ENCODE data around the gene IRF5. TPM values are rescaled to one million over a fixed set of nuclear protein-coding genes. Genes with fewer than 3 reads are reported as not detected.

The IRF5 gene
- total RNA-seq, 1 experiment from 2014 or later: 1.2 TPM

DNA sequence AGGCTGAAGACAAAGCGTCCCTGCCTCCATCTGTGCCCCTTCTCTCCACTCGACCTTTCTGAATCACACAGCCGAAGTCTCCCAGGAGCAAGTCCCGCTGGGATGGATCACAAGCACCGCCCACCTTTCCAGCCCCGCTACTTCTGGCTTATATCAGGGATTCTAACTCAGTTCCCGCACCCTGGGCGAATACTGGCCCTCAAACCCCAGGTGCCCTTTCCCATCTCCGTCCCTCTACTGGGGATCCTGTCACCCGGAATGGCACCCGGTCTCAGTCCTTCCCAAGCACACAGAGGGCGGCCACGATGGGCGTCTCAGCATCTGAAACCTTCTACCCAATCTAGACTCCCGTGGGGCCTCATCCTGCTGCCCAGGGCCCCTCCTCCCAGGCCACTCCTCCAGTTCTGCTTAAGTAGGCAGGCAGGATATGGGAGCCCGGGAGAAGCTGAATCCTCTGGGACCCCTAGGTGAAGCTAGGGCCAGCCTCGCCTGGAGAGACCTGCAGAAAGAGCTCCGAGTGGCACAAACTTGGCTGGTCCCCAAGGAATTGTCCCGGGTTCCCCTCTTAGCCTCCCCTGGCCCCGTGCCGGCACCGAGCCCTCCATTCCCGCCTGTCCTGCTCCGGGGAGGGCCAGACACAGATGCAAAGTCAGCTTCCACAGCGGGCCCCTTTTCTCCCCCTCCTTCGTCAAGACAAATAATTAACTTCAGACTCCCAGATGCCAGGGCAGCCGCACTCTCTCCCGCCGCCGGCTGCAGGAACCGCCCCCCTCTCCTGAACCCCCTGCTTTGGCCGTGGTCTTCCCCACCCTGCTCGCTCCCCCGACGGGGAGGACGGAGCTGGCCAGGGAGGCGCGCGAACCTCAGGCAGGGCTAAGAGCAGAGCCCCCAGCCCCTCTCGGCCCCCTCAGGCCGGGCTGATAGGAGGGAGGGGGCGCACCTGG, 27.8 kb upstream of the IRF5 start:
- peak in 1 of 2 experiments; percentile 30 for DNase-seq
- TF ChIP-seq CTCF (IDR thresholded peaks at IDR 0.05; ENCODE audit: insufficient read depth in 1 of 2, low read depth in 1 of 2, low read length in 1 of 2, severe bottlenecking in 1 of 2, unreplicated experiment in 1 of 2): no peak
- Mint-ChIP-seq H3K4me3 (ENCODE audit: unreplicated experiment) (no peak overlapping the region), H3K27ac (ENCODE audit: unreplicated experiment) (no peak overlapping the region), H3K27me3 (ENCODE audit: insufficient read depth, unreplicated experiment) (no peaks in the 10 kb centered on the region), H3K36me3 (ENCODE audit: insufficient read depth, unreplicated experiment) (no peaks in the 10 kb centered on the region), H3K9me3 (ENCODE audit: unreplicated experiment) (no peaks in the 10 kb centered on the region), H3K4me1 (ENCODE audit: low read depth, unreplicated experiment) (peaks cover 6% of the 10 kb centered on the region)
- H3K36me3 ChIP-seq (ENCODE audit: control insufficient read depth, insufficient read depth, low read length): no peaks in the 10 kb centered on the region
- ChIA-PET POLR2A (no interaction called here), CTCF (interaction anchor here (0.5 kb wide), 1 partner anchor 38 kb away, joined by 3 read pairs; no protein-coding TSS in a partner anchor)
- no peak overlapping the region for H3K4me3 ChIP-seq (ENCODE audit: low read depth, low read length)
- no peaks in the 10 kb centered on the region for H3K4me1 ChIP-seq
- no peaks in the 10 kb centered on the region for H3K9me3 ChIP-seq
- no TSS peak for BruUV-seq (replicated peaks)
- no peaks in the 10 kb centered on the region for H3K27me3 ChIP-seq (replicated peaks; ENCODE audit: control insufficient read depth, insufficient read depth, low read length)
- intact Hi-C loops (cut with micrococcal nuclease; ENCODE audit: unreplicated experiment): no loop called here

DNA sequence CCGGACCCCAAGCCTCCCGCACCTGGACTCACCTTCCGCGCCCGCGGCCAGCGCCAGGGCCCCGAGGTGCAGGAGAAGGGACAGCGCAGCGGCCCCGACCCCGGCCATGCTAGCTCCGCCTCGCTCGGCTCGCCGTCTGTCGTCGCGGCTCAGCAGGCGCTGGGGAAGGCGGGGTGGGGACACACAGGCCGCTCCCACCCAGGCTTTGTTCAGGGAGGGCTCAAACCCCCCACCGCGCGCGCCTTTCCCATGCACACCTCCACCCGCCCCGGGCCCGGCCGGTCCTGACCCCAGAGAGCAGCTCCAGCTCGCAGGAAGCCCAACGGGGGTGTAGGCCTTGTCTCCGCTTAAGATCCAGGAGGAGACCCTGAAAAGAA, 27.2 kb upstream of the IRF5 start, which contains the start of gene KCP:
Gene KCP (minus strand): TSS at position 141 of the 377 bp plus-strand sequence. CDS start 33 bp downstream, at position 108.
- no peaks in the 10 kb centered on the region for H3K4me1 ChIP-seq
- peak in 1 of 2 experiments; percentile 14 for DNase-seq
- no peak within 1 kb of the TSS for H3K4me3 ChIP-seq (ENCODE audit: low read depth, low read length)
- no TSS peak for BruUV-seq (replicated peaks)
- Mint-ChIP-seq H3K27ac (ENCODE audit: unreplicated experiment) (no peak within 1 kb of the TSS), H3K36me3 (ENCODE audit: insufficient read depth, unreplicated experiment) (no peaks in the 10 kb centered on the region), H3K9me3 (ENCODE audit: unreplicated experiment) (no peaks in the 10 kb centered on the region), H3K4me1 (ENCODE audit: low read depth, unreplicated experiment) (peaks cover 6% of the 10 kb centered on the region), H3K4me3 (ENCODE audit: unreplicated experiment) (no peak within 1 kb of the TSS), H3K27me3 (ENCODE audit: insufficient read depth, unreplicated experiment) (no peaks in the 10 kb centered on the region)
- CTCF ChIA-PET: interaction anchor here (0.5 kb wide), 1 partner anchor 37 kb away, joined by 3 read pairs; no protein-coding TSS in a partner anchor
- H3K36me3 ChIP-seq (ENCODE audit: control insufficient read depth, insufficient read depth, low read length): no peaks in the 10 kb centered on the region
- POLR2A ChIA-PET: no interaction called here
- no peaks in the 10 kb centered on the region for H3K27me3 ChIP-seq (replicated peaks; ENCODE audit: control insufficient read depth, insufficient read depth, low read length)
- no peak for TF ChIP-seq CTCF (IDR thresholded peaks at IDR 0.05; ENCODE audit: insufficient read depth in 1 of 2, low read depth in 1 of 2, low read length in 1 of 2, severe bottlenecking in 1 of 2, unreplicated experiment in 1 of 2)
- intact Hi-C loops (cut with micrococcal nuclease; ENCODE audit: unreplicated experiment): no loop called here
- H3K9me3 ChIP-seq: no peaks in the 10 kb centered on the region

DNA sequence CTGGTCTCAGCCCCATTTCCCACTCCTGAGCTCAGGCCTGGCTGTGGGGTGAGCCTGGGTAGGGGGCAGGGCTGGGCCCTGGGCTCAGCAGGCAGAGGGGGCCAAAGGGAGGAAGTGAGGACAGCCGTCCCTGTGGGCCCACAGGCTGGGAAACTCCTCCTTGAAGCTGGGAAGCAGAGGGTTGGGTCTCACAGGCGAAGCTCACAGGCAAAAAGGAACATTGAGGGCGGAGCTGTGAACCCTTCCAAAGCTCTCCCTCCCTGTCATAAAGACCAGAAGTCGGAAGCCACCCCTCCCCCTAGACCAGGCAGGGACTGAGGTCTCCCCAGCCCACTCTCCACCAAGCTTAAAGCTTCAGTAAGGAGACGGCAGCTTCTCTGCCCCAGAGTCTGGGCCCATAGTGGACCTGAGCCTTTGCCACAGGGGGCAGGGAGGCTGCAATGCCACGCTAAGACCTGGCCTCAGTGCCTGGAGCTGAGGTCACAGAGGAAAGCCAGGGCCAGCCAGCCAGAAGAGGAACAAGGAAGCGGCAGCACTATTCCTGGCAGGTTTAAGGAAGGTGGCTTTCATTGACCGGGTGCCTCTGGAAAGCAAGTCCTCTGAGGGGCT, 26.2 kb upstream of the IRF5 start:
- Mint-ChIP-seq H3K27me3 (ENCODE audit: insufficient read depth, unreplicated experiment) (no peaks in the 10 kb centered on the region), H3K9me3 (ENCODE audit: unreplicated experiment) (no peaks in the 10 kb centered on the region), H3K4me3 (ENCODE audit: unreplicated experiment) (no peak overlapping the region), H3K36me3 (ENCODE audit: insufficient read depth, unreplicated experiment) (no peaks in the 10 kb centered on the region), H3K27ac (ENCODE audit: unreplicated experiment) (no peak overlapping the region), H3K4me1 (ENCODE audit: low read depth, unreplicated experiment) (peaks cover 6% of the 10 kb centered on the region)
- H3K36me3 ChIP-seq (ENCODE audit: control insufficient read depth, insufficient read depth, low read length): no peaks in the 10 kb centered on the region
- DNase-seq: peak in 1 of 2 experiments; percentile 45
- intact Hi-C loops (cut with micrococcal nuclease; ENCODE audit: unreplicated experiment): no loop called here
- ChIA-PET POLR2A (no interaction called here), CTCF (interaction anchor here (0.5 to 0.8 kb wide), 2 partner anchors 180 to 497 kb away, joined by 3 to 5 read pairs; no protein-coding TSS in a partner anchor)
- H3K9me3 ChIP-seq: no peaks in the 10 kb centered on the region
- H3K27me3 ChIP-seq (replicated peaks; ENCODE audit: control insufficient read depth, insufficient read depth, low read length): no peaks in the 10 kb centered on the region
- H3K4me1 ChIP-seq: no peaks in the 10 kb centered on the region
- no TSS peak for BruUV-seq (replicated peaks)
- no peak for TF ChIP-seq CTCF (IDR thresholded peaks at IDR 0.05; ENCODE audit: insufficient read depth in 1 of 2, low read depth in 1 of 2, low read length in 1 of 2, severe bottlenecking in 1 of 2, unreplicated experiment in 1 of 2)
- no peak overlapping the region for H3K4me3 ChIP-seq (ENCODE audit: low read depth, low read length)

Measured in Caco-2 (cell line).